Breast epithelium (tissue), 3 donors: Measurements from ENCODE around the gene RELN.

Experiments used
- CTCF ChIP-seq, 3 donors: fragments of 450-650 bp; IDR thresholded peaks; one replicate each; pipeline ENCODE4 v1.5.1; 2016 to 2017; ENCODE audit warnings: antibody characterized with exemption in 3 of 3, mild to moderate bottlenecking in 3 of 3, moderate library complexity in 3 of 3
- POLR2A ChIP-seq: fragments of 450-650 bp; IDR thresholded peaks from one replicate; pipeline ENCODE4 v1.6.1; 2016; ENCODE audit warnings: antibody characterized with exemption, mild to moderate bottlenecking, moderate library complexity

- no peak for TF ChIP-seq CTCF (IDR thresholded peaks at IDR 0.05)
- no peak for TF ChIP-seq POLR2A
Measured at GRCh38 chr7:103803631-103804030, 185.8 kb downstream of the RELN start.
